RWPE2 (cell line): ENCODE measurements around the gene PLOD2.

ENCODE experiments used
- ATAC-seq: fragments of 200-7000 bp; cut with Tn5 transposase; 3 replicates; pipeline ENCODE4 v1.9.1; 2021; ENCODE audit warnings: low read depth
- DNase-seq: peaks from one replicate; pipeline ENCODE4 v3.0.0-alpha.2; 2020; ENCODE audit warnings: low spot score
- H3K27ac ChIP-seq: fragments of 450-650 bp; 2 replicates; pipeline ENCODE4 v1.5.1; 2017; ENCODE audit warnings: mild to moderate bottlenecking; ENCODE audit not compliant: poor library complexity, severe bottlenecking
- H3K27me3 ChIP-seq: fragments of 250-450 bp; sonication (Bioruptor Pico); 2 replicates; pipeline ENCODE4 v1.5.1; 2021; ENCODE audit warnings: mild to moderate bottlenecking, moderate library complexity; ENCODE audit not compliant: insufficient read depth, poor library complexity, severe bottlenecking
- H3K36me3 ChIP-seq: fragments of 250-450 bp; sonication (Bioruptor Pico); 2 replicates; pipeline ENCODE4 v1.5.1; 2020; ENCODE audit warnings: low read depth, mild to moderate bottlenecking, moderate library complexity
- H3K4me1 ChIP-seq: fragments of 250-450 bp; sonication (Bioruptor Pico); 2 replicates; pipeline ENCODE4 v1.5.1; 2021; ENCODE audit warnings: mild to moderate bottlenecking, moderate library complexity; ENCODE audit not compliant: insufficient read depth, poor library complexity, severe bottlenecking
- H3K4me3 ChIP-seq: fragments of 250-450 bp; sonication (Bioruptor Pico); 2 replicates; pipeline ENCODE4 v1.5.1; 2021; ENCODE audit warnings: mild to moderate bottlenecking, moderate library complexity; ENCODE audit not compliant: severe bottlenecking
- H3K9me3 ChIP-seq: fragments of 250-450 bp; sonication (Bioruptor Pico); 2 replicates; pipeline ENCODE4 v1.5.1; 2021; ENCODE audit warnings: mild to moderate bottlenecking, moderate library complexity; ENCODE audit not compliant: severe bottlenecking
- TF ChIP-seq, protein P1 (sequence below): fragments of 450-650 bp; IDR thresholded peaks from one replicate; pipeline ENCODE4 v1.5.1; 2017; ENCODE audit warnings: mild to moderate bottlenecking, moderate library complexity; ENCODE audit not compliant: poor library complexity, severe bottlenecking

The PLOD2 gene

DNA sequence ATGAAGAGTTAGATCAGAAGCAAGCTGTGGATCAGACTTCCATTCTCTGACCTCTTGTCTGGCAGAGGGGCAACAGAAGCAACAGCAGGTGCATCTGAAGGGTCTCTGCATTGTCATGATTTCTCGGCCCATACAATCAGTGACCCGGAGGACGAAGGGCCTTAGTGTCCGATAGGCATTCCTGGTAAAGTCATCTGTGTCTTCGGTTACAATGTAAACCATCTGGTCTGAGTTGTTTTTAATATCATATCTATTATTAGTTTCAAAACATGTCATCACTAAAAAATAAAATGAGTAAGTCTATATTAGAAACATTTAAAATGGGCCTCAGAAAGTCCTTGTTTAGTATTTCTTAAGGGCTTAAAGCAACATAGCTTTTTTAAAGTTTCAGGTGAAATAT is 38.8 kb upstream of the PLOD2 start:
- Histone ChIP-seq H3K4me3 (no peak overlapping the region), H3K36me3 (no peaks in the 10 kb centered on the region), H3K27ac (no peak overlapping the region), H3K9me3 (no peaks in the 10 kb centered on the region), H3K27me3 (no peaks in the 10 kb centered on the region), H3K4me1 (no peaks in the 10 kb centered on the region)
- TF ChIP-seq, protein P1, sequence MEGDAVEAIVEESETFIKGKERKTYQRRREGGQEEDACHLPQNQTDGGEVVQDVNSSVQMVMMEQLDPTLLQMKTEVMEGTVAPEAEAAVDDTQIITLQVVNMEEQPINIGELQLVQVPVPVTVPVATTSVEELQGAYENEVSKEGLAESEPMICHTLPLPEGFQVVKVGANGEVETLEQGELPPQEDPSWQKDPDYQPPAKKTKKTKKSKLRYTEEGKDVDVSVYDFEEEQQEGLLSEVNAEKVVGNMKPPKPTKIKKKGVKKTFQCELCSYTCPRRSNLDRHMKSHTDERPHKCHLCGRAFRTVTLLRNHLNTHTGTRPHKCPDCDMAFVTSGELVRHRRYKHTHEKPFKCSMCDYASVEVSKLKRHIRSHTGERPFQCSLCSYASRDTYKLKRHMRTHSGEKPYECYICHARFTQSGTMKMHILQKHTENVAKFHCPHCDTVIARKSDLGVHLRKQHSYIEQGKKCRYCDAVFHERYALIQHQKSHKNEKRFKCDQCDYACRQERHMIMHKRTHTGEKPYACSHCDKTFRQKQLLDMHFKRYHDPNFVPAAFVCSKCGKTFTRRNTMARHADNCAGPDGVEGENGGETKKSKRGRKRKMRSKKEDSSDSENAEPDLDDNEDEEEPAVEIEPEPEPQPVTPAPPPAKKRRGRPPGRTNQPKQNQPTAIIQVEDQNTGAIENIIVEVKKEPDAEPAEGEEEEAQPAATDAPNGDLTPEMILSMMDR: no peak
- no peak for ATAC-seq
- DNase-seq: no peak

DNA sequence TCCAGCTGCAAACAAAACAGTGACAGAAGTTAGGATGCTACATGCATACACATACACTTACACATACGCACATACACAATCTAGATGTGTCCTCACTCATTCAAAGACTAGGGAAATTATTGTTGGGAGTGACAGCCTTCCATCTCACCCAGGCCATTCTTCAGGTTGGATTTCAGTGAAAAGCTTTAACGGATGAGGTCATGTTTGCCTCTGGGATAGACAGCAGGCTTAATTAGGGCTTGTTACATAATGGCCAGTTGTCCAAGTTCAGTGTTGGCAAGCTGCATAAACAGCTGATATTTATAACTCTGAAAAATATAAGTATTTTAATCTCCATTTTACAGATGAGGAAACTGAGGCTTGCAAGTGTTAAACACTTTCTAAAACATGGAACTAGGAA is 35.8 kb upstream of the PLOD2 start:
- ATAC-seq (no peak), DNase-seq (no peak)
- no peak overlapping the region for H3K4me3 ChIP-seq
- no peak overlapping the region for H3K27ac ChIP-seq
- no peaks in the 10 kb centered on the region for H3K36me3 ChIP-seq
- TF ChIP-seq, protein P1: no peak
- H3K4me1 ChIP-seq: no peaks in the 10 kb centered on the region
- no peaks in the 10 kb centered on the region for H3K27me3 ChIP-seq
- no peaks in the 10 kb centered on the region for H3K9me3 ChIP-seq

DNA sequence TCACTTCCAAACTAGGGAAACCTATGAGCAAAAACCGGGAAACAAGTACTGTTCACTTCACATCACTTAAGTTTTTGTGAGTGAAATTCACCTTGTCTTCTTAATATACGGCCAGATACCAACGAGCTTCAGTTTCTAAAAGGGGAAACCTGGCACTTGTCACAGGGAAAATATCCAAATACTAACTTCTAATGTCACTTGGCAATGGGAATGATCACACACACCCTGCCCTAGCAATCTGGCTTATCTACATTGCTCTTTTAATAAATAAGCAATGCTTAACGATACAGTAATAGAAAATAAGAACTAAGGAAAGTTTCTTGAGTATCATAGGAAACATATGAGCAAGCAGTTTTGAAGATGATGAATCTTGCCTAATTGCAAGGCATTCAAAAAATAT is 34.6 kb upstream of the PLOD2 start:
- DNase-seq: no peak

DNA sequence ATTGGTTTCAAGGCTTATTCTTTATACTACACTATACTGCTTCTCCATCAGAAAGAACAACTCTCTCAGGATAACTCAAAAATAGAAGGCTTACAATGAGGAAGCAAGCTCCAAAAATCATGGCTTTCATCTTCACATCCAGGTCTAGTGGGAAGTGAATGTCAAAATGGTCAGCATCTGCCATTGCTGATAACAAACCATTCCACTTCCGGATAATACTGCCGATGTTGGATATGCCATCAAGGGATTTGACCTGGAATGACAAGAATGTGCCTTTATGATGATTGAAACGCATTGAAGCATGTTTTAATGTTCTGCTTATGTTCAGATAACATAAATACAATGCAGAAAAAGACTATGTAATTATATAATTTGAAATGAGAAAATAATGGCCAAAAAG is 34.0 kb upstream of the PLOD2 start:
- Histone ChIP-seq H3K4me3 (no peak overlapping the region), H3K4me1 (no peaks in the 10 kb centered on the region), H3K27ac (no peak overlapping the region), H3K36me3 (no peaks in the 10 kb centered on the region), H3K27me3 (no peaks in the 10 kb centered on the region), H3K9me3 (no peaks in the 10 kb centered on the region)
- TF ChIP-seq, protein P1: no peak
- no peak for DNase-seq
- ATAC-seq: no peak

More for the DNA sequence above, 34.6 kb upstream of the PLOD2 start:
- Histone ChIP-seq H3K4me3 (no peak overlapping the region), H3K27ac (no peak overlapping the region), H3K36me3 (no peaks in the 10 kb centered on the region), H3K27me3 (no peaks in the 10 kb centered on the region), H3K4me1 (no peaks in the 10 kb centered on the region), H3K9me3 (no peaks in the 10 kb centered on the region)
- no peak for ATAC-seq
- TF ChIP-seq, protein P1: no peak

DNA sequence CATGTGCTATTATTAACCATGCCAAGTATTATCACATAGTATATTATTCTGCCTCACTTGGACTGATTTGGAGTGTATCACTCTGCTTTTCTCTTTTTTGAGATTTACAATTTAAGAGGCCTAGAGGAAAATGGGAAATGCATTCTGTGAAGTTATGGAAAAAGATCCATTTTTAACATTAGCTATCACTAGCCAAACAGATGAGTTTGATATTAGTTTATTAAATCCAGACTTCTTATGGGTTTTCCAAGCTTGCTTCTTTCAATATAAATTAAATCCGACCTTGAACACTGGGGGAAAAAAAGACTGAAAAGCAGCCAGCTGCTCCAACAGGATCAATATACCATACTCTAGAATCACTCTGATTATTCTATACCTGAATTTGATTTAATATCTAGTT is 30.1 kb upstream of the PLOD2 start:
- Histone ChIP-seq H3K9me3 (no peaks in the 10 kb centered on the region), H3K4me3 (no peak overlapping the region), H3K4me1 (peaks cover 3% of the 10 kb centered on the region), H3K27me3 (no peaks in the 10 kb centered on the region), H3K27ac (no peak overlapping the region), H3K36me3 (no peaks in the 10 kb centered on the region)
- DNase-seq (no peak), ATAC-seq (no peak)
- TF ChIP-seq, protein P1: no peak
